Measurements from ENCODE around the gene FXYD7.

Gene FXYD7

DNA sequence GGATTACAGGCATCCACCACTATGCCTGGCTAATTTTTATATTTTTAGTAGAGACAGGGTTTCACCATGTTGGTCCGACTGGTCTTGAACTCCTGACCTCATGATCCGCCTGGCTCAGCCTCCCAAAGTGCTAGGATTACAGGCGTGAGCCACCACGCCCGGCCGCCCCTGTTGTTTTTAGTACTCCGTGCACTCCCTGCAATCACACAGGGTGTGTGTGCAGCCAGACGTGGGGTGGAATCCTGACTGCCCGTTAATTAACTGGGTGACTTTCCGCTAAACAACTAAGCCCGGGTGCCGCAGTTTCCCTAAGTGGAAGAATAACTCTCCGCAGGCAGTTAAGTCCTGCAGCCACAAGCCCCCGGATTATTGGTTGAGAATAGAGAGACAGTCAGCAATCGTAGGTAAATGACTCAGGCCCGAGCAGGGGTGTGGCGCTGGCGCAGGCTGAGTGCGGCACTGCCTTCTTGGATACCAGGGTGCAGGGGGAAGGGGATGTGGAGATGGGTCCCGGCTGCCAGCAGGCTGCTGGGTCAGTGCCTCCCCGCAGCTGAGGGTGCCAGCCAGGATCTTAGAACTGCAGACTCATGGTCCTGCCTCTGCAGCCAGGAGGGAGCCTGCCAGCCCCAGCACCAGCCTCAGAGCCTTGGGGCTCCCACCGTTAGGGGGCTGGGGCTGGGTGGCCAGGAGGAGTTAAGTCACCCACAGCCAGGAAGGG is 33.5 kb upstream of the FXYD7 start:
- DNase-seq (ENCODE audit: low read depth in 3 of 3, low spot score in 1 of 3): no peak

GRCh38 chr19:35110974-35111373 is 32.1 kb upstream of the FXYD7 start:
- DNase-seq (ENCODE audit: low read depth in 3 of 3, low spot score in 1 of 3): no peak

- DNase-seq (ENCODE audit: low read depth in 3 of 3, low spot score in 1 of 3): no peak
Observed at GRCh38 chr19:35112995-35113688, 29.9 kb upstream of the FXYD7 start.

DNA sequence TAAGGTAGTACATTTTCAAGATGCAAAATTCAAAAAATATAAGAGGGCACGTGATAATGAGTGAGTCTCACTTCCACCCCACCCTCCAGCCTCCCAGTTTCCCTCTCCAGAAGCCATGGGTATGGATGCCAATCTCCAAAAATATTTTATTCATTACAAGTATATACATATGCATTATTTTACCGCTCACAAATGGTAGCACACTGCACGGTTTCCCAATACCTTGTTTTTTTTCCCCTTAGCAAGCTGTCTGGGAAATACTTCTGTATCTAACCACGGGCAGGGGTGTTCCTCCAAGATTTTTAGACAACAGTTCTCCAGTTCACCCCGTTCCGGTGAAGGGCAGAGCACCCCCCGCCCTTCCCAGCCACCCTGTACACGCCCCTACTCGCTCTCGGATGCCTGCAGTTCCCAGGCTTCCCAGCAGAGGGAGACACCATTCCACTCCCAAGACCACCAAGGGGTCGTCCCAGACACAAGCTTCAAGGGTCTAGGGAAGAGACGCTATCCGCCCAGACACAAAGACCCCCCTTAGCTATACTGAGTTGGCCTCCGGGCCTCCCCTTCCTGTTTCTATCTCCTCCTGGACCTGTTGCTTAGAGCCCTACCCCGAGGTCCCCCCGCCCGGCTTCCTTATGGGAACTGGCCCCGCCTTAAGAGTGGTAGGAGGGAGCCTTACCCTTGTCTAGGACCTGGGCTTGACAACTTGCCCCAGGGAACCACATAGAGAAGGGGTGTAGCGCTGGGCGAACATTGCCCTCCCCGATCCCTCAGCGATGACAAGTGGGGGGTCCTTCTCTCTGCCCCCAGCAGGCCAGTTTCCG is 28.5 kb upstream of the FXYD7 start:
- DNase-seq (ENCODE audit: low read depth in 3 of 3, low spot score in 1 of 3): peak; percentile 16 to 67 (median 46)

DNA sequence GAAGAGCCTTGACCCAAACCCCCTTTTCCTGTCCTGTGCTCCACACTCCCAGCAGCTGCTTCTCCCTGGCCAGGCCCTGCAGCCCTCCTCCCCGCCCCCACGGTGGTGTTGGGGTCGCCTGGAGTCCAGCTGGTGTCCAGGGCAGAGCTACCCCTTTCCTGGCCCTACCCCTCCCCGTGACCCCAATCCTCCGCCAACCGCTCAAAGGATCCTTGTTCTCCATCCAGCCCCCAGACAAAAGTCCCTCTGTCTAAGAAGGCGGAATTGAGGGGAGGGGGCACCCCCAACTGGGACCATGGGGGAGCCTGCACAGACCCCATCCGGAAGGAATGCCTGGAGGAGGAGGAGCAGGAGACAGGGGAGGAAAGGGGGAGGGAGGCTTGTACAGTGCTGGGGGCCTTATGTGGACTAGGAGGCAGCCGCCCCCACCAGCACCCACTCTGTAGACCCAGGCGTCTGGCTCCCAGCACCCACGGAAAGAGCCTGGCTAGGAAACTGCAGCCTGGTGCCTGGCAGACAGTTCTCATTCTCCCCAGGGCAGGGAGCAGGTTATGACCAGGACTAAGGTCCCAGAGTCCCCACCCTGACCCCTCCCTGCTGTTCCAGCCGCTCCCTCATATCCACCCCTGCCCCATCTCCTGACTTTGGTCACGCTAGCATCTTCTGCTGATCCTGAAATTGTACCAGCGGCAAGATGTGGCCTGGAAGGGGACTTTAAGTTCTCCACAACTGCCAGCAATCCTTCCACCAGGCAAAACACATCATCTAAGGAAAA is 27.7 kb upstream of the FXYD7 start, which contains the start of gene FXYD3:
Gene FXYD3 (plus strand): TSS at position 647 of the 775 bp plus-strand sequence. CDS start 3,554 bp downstream, outside the sequence.
- DNase-seq (ENCODE audit: low read depth in 3 of 3, low spot score in 1 of 3): no peak

GRCh38 chr19:35116072-35116801 is 26.8 kb upstream of the FXYD7 start:
- no peak for DNase-seq (ENCODE audit: low read depth in 3 of 3, low spot score in 1 of 3)

DNA sequence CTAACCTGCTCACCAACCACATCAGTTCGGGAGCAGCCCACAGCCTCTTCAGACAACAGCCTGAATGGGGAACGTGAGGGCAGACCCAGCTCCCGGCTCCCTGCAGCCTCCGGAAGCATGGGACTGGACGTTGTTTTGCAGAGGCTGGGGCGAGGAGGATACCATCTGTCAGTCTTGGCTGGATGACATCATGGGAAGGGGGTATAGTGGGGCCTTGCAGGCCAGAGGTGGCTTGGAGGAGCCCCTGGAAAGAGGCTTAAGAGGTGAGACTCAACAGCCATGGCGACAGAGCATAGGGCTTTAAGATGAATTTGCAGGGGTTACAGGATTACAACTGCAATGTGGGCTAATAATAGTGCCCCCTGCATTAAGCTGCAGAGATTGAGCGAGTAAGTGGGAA is 25.9 kb upstream of the FXYD7 start:
- DNase-seq (ENCODE audit: low read depth in 3 of 3, low spot score in 1 of 3): no peak

GRCh38 chr19:35117799-35118198 is 25.3 kb upstream of the FXYD7 start:
- DNase-seq (ENCODE audit: low read depth in 3 of 3, low spot score in 1 of 3): no peak

DNA sequence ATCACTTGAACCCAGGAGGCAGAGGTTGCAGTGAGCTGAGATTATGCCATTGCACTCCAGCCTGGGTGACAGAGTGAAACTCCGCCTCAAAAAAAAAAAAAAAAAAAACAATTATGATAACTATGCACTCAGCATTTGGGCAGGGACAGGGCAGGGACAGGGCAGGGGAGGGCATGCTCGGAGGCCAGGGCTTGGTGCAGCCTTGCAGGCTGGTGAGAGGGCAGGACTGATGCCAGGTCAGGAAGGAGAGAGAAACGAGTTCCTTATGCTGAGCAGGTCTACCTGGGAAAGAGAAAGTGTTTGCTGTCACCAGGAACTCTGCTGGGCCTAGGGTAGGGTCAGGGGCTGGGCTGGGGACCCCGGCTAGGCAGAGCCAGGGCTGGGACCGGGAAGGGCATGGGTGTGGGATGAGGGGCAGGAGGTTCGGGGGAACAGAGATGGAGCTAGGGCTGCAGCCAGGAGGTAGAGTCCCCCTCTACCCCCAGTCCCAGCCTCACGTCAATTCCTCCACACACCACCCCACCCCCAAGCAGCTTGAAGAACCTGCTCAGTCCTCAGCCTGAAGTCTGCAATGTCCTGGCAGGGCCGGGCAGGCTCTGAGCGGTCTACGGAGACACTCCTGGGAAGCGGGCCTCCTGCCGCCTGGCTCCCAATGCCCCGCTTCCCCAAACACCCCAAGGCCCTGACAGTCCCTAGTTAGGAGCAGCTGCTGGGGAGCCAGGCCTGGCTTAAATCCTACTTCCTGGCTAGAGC is 24.6 kb upstream of the FXYD7 start:
- DNase-seq (ENCODE audit: low read depth in 3 of 3, low spot score in 1 of 3): no peak

DNA sequence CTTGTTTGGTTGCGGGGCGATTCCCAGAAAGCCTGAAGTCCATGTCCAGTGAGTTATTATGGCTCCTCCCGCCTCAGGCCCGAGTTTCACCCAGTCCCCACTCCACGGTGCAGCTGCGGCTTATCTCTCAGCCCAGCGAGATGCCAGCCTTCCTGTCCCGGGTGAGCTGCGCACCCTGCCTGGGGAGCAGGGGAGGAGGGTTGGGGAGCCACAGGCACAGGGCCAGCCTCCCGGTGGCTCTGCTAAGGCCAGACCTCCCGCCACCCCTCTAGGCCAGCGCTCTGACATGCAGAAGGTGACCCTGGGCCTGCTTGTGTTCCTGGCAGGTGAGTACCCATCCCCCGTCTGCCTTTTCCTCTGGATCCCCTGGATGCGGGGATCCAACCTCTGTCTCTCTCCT is 24.0 kb upstream of the FXYD7 start:
- no peak for DNase-seq (ENCODE audit: low read depth in 3 of 3, low spot score in 1 of 3)

DNA sequence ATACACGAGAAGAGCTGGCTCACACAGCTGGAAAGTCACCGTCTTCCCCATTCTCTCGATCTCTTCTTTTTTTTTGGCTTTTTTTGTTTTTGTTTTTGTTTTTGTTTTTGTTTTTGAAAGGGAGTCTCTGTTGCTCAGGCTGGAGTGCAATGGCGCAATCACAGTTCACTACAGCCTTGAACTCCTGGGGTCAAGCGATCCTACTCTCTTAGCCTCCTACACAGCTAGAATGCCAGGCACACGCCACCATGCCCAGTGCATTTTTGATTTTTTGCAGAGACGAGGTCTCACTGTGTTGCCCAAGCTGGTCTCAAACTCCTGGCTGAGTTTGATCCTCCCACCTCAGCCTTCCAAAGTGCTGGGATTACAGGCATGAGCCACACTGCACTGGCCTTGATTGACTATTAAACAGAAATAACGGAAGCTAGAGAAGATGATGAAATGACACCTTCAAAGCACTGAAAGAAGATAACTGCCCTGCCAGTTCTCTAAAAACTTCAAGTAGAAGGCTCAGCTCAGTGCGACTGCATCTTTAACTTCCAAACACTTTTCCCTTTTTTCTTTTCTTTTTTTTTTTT is 23.4 kb upstream of the FXYD7 start:
- DNase-seq (ENCODE audit: low read depth in 3 of 3, low spot score in 1 of 3): no peak

- no peak for DNase-seq (ENCODE audit: low read depth in 3 of 3, low spot score in 1 of 3)
Observed at GRCh38 chr19:35120492-35120891, 22.6 kb upstream of the FXYD7 start.

- no peak for DNase-seq (ENCODE audit: low read depth in 3 of 3, low spot score in 1 of 3)
Observed at GRCh38 chr19:35120898-35121297, 22.2 kb upstream of the FXYD7 start.

DNA sequence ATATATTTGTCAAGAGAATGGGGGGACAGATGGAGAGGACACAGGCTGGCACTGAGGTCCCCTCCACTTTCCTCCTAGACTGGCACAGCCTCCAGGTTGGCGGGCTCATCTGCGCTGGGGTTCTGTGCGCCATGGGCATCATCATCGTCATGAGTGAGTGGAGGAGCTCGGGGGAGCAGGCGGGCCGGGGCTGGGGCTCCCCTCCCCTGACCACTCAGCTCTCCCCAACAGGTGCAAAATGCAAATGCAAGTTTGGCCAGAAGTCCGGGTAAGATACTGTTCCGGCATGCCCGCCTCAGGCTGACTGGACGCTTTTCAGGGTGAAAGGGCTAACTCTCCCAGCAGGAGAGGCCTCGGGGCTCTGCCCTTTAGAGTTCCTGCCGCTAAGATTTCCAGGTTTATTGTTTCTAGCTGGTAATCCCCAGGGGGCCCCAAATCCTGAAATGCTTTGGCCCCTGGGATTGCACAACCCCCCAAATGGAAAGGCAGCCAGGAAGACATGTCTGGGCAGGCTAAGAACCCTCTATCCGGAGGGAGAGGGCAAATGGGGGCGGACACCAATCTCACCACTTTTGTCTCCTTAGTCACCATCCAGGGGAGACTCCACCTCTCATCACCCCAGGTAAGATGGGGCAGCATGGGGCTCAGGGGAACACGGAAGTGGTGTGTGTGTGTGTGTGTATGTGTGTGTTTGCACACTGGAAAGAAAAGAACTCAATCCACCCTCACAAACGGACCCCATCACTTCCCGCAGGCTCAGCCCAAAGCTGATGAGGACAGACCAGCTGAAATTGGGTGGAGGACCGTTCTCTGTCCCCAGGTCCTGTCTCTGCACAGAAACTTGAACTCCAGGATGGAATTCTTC is 20.1 kb upstream of the FXYD7 start:
- DNase-seq (ENCODE audit: low read depth in 3 of 3, low spot score in 1 of 3): no peak

GRCh38 chr19:35123573-35123972 is 19.5 kb upstream of the FXYD7 start:
- no peak for DNase-seq (ENCODE audit: low read depth in 3 of 3, low spot score in 1 of 3)

DNA sequence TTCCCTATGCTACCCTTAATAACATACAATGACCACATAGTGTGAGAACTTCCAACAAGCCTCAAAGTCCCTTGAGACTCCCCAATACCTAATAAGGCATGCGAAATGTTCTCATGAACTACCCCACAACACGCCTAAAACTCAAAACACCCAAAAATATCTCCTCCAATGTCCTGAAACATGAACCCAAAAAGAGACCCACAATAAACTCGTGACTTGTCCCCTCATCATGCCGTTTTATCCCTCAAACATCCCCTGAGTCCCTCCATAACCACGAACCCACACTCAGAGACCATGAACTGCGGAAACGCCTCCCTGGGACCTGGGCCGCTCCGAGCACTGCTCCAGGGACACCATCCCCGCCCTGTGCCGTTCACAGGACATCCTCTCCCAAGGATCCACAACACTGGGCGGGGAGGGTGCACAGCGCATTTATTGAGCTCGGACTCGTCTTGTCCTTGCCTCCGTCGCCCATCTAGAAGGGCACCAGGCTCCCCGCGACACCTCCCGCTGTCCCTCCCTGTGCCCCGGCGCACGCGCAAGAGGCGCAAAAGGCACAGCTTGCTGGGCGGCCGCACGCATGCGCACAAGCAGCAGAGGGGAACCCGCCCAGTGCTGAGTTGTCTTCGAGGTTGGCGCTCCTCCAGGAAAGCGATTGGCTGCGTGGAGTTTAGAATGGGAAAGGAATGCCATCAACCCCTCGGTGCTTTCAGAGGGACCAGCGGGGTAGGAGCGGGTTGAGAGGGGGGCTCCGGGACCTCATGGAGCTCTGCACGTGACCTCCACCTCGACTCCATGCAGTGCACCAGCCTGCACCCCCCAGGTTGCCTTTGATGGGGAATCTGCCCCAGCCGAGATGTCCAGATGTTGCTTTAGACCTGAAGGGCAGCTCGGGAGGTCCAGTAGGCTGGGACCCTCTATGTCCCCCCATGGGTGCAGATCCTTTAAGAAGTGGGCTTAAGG is 18.7 kb upstream of the FXYD7 start:
- peak; percentile 72 to 79 (median 74) for DNase-seq (ENCODE audit: low read depth in 3 of 3, low spot score in 1 of 3)

DNA sequence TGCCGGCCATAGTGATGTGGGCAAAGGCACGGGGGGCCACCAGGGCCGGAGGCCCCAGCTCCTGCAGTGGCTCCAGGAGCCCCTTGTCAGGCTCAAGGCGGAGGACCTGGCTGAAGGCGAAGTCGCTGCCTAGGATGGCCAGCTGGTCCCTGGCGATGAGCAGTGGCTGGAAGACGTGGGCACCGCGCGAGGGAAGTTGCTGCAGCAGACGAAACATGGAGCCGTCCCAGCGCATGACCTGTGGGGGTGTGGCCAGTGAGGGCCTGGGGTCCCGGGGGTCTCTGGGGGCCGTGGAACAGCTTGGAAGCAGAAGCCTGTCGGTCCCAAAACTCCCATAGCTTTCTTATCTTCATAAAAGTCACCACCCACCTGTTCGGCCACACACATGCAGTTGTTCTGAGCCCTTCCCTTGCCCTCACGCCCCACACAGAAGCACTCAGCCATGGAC is 17.8 kb upstream of the FXYD7 start:
- no peak for DNase-seq (ENCODE audit: low read depth in 3 of 3, low spot score in 1 of 3)

All from stimulated activated CD4-positive, alpha-beta T cell treated with anti-CD3 and anti-CD28 coated beads, TNF-alpha, amount 100 ng/mL, for 1 hour (primary cell).